Upper lobe of left lung (tissue), 6 donors: ENCODE data around the gene DMD. TPM values are rescaled to one million over a fixed set of nuclear protein-coding genes. Genes with fewer than 3 reads are reported as not detected.
A peak's percentile ranks its signal among the peaks of the same experiment; 100 is the strongest.

ENCODE experiments used
- ATAC-seq, 2 donors: fragments of 200-7000 bp; cut with Tn5 transposase; one replicate each; pipeline ENCODE4 v1.9.1; 2022; ENCODE audit warnings: mild to moderate bottlenecking in 2 of 2, moderate library complexity in 2 of 2; ENCODE audit not compliant: low FRiP score in 2 of 2
- DNase-seq, 2 donors: peaks; one replicate each; pipeline ENCODE4 v3.0.0-alpha.2; 2019 to 2020
- H3K27ac ChIP-seq, 4 donors: fragments of 200-600 bp; sonication (generic); one replicate each; pipeline ENCODE4 v1.5.1; 2016 to 2019
- H3K27me3 ChIP-seq, 4 donors: fragments of 200-600 bp; sonication (generic); one replicate each; pipeline ENCODE4 v1.5.1; 2017 to 2019
- H3K36me3 ChIP-seq, 4 donors: fragments of 200-600 bp; sonication (generic); one replicate each; pipeline ENCODE4 v1.5.1; 2016 to 2019
- H3K4me1 ChIP-seq, 4 donors: fragments of 200-600 bp; sonication (generic); one replicate each; pipeline ENCODE4 v1.5.1; 2018 to 2019
- H3K4me3 ChIP-seq, 4 donors: fragments of 200-600 bp; sonication (generic); one replicate each; pipeline ENCODE4 v1.5.1; 2017 to 2019; ENCODE audit warnings: mild to moderate bottlenecking in 2 of 4, moderate library complexity in 1 of 4
- H3K9me3 ChIP-seq, 4 donors: fragments of 200-600 bp; sonication (generic); one replicate each; pipeline ENCODE4 v1.5.1; 2018 to 2019
- EP300 ChIP-seq, 4 donors: sonication (generic); formaldehyde crosslinking; IDR thresholded peaks; one replicate each; pipeline ENCODE4 v1.5.1; 2017; ENCODE audit warnings: antibody characterized with exemption in 4 of 4, control low read depth in 2 of 4
- POLR2A ChIP-seq, 4 donors: fragments of 450-650 bp; IDR thresholded peaks; one replicate each; pipeline ENCODE4 v1.5.1; 2016 to 2017; ENCODE audit warnings: antibody characterized with exemption in 4 of 4, mild to moderate bottlenecking in 2 of 4
- POLR2AphosphoS5 ChIP-seq, 2 donors: sonication (generic); formaldehyde crosslinking; IDR thresholded peaks; one replicate each; pipeline ENCODE4 v1.5.1; 2017; ENCODE audit warnings: antibody characterized with exemption in 2 of 2
- WGBS, 2 donors: methylation state at CpG; one replicate each; pipeline ENCODE4 v1.1.5; 2017 to 2018; 5-methylcytosine and 5-hydroxymethylcytosine counted together
- total RNA-seq, 6 donors: library from RNA; depleted of rRNA in 4 of 6; stranded (reverse); fragments of >200 nt in 4 of 6; gene quantifications; one replicate each; pipeline versions ENCODE4 v1.1.0 to v1.2.1, GENCODE V29; 2016 to 2021
- TF ChIP-seq, protein P1 (sequence below), 6 experiments: fragments of 450-650 bp in 4 of 6; fragments of 200-600 bp in 2 of 6; sonication (generic) in 2 of 6; IDR thresholded peaks; one replicate each; pipeline ENCODE4 v1.5.1; 2016 to 2019; ENCODE audit warnings: antibody characterized with exemption in 6 of 6
- donor health status: DM: no; HTN: no; CAD: no; lungs with moderate emphysema.
- donor health status: DM: no; HTN: yes; CAD: no; lungs with severe emphysema.

Gene DMD
- total RNA-seq, 6 donors from 2014 or later = 12.5 to 37.0 (median 24.0) TPM

DNA sequence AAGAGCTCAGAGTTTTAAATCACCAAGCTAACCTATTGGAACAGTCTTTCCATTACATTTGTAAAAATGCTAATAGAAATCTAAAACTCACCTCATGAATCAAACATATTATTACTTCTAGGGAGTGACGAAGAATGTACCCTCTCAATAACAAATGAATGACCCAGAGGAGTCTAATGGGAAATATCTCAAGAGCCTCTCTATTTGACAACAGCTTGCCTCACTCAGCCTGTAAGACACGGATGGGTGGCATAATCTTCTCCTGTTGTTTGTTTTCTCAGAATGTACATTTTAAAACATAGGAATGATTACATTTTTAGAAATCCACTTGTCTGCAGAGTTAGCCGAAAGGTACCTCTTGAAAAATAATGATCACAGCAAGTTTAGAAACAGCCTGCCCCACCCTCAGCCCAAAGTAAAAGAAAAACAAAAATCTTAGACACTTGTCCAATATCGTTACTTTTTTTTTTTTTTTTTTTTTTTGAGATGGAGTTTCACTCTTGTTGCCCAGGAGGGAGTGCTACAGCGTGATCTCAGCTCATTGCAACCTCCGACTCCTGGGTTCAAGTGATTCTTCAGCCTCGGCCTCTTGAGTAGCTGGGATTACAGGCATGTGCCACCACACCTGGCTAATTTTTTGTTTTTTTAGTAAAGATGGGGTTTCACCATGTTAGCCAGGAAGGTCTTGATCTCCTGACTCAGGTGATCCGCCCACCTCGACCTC lies 1955.9 kb downstream of the DMD start:
- no peaks in the 10 kb centered on the region for H3K36me3 ChIP-seq
- H3K27ac ChIP-seq = no peak overlapping the region
- ATAC-seq (no peak), DNase-seq (peak in 1 of 2 donors; percentile 22)
- H3K4me1 ChIP-seq = no peaks in the 10 kb centered on the region
- WGBS, 2 donors = 65% methylated on average over 9 of the region's 9 CpGs
- H3K27me3 ChIP-seq = no peaks in the 10 kb centered on the region
- H3K4me3 ChIP-seq = no peak overlapping the region
- TF ChIP-seq, protein P1, sequence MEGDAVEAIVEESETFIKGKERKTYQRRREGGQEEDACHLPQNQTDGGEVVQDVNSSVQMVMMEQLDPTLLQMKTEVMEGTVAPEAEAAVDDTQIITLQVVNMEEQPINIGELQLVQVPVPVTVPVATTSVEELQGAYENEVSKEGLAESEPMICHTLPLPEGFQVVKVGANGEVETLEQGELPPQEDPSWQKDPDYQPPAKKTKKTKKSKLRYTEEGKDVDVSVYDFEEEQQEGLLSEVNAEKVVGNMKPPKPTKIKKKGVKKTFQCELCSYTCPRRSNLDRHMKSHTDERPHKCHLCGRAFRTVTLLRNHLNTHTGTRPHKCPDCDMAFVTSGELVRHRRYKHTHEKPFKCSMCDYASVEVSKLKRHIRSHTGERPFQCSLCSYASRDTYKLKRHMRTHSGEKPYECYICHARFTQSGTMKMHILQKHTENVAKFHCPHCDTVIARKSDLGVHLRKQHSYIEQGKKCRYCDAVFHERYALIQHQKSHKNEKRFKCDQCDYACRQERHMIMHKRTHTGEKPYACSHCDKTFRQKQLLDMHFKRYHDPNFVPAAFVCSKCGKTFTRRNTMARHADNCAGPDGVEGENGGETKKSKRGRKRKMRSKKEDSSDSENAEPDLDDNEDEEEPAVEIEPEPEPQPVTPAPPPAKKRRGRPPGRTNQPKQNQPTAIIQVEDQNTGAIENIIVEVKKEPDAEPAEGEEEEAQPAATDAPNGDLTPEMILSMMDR (IDR thresholded peaks at IDR 0.05) = no peak
- no peak for TF ChIP-seq POLR2A (IDR thresholded peaks at IDR 0.05)
- no peak for TF ChIP-seq EP300 (IDR thresholded peaks at IDR 0.05)
- TF ChIP-seq POLR2AphosphoS5 (IDR thresholded peaks at IDR 0.05) = no peak
- H3K9me3 ChIP-seq = no peaks in the 10 kb centered on the region

DNA sequence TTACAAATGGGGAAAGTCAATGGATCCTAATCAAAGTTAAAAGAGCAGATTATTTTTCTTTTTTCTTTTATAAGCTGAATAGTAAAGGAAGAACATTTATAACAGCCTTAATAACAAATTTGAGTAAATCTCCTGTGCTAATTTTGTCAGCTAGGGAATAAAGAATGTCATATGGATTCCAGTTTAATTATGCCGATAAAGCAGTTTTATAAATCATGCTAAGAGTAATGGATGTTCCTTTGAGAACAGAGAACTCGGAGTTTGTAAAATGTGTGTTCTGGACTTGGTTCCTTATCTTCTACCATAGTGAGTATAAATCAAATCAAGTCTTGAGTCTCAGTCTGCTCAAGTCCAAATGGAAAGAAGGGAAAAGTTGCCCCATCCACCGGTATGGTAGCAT lies 1959.2 kb downstream of the DMD start:
- DNase-seq (no peak), ATAC-seq (no peak)
- H3K27ac ChIP-seq = no peak overlapping the region
- H3K4me3 ChIP-seq = no peak overlapping the region
- H3K36me3 ChIP-seq = no peaks in the 10 kb centered on the region
- H3K27me3 ChIP-seq = no peaks in the 10 kb centered on the region
- no peaks in the 10 kb centered on the region for H3K4me1 ChIP-seq
- no peak for TF ChIP-seq POLR2A (IDR thresholded peaks at IDR 0.05)
- TF ChIP-seq, protein P1 (IDR thresholded peaks at IDR 0.05) = no peak
- TF ChIP-seq EP300 (IDR thresholded peaks at IDR 0.05) = no peak
- no peak for TF ChIP-seq POLR2AphosphoS5 (IDR thresholded peaks at IDR 0.05)
- H3K9me3 ChIP-seq = no peaks in the 10 kb centered on the region
- 61 to 97% methylated on average over 3 of the region's 3 CpGs for WGBS, 2 donors

DNA sequence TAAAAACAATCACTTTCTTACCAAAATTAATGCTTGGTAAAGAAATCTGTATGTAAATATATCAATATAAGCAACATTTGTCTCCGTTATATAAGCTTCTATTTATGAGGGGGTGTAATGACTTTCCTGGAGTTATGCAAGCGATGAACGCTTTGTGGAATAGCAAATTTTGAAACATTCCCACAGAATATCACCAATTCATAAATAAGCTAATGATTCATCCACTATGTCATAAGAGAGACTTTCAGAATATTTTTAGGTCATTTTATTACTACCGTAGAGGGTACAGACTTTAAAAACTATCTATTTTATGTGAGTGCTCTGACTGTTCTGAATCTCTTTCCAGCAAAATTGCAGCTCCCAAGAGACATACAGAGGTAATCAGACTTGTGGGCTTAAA lies 1960.0 kb downstream of the DMD start:
- WGBS, 2 donors = 79 to 85% methylated on average over 4 of the region's 4 CpGs
- H3K36me3 ChIP-seq = no peaks in the 10 kb centered on the region
- H3K4me1 ChIP-seq = no peaks in the 10 kb centered on the region
- ATAC-seq = no peak
- H3K27me3 ChIP-seq = no peaks in the 10 kb centered on the region
- TF ChIP-seq, protein P1 (IDR thresholded peaks at IDR 0.05) = no peak
- TF ChIP-seq EP300 (IDR thresholded peaks at IDR 0.05) = no peak
- TF ChIP-seq POLR2A (IDR thresholded peaks at IDR 0.05) = no peak
- no peak for TF ChIP-seq POLR2AphosphoS5 (IDR thresholded peaks at IDR 0.05)
- no peak overlapping the region for H3K4me3 ChIP-seq
- no peaks in the 10 kb centered on the region for H3K9me3 ChIP-seq
- H3K27ac ChIP-seq = no peak overlapping the region
- no peak for DNase-seq

DNA sequence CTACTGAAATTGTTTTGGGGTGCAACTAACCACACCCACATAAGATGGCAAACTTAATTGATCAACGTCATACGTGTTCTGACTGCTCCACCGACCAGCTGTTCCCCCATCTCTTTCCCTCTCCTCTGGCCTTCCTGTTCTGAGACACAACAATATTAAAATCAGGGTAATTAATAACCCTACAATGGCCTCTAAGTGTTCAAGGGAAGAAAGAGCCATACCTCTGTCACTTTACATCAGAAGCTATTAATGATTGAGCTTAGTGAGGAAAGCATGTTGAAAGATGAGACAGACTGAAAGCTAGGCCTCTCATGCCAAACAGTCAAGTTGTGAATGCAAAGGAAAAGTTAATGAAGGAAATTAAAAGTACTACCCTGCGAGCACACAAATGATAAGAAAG lies 1965.6 kb downstream of the DMD start:
- no peak for TF ChIP-seq POLR2A (IDR thresholded peaks at IDR 0.05)
- TF ChIP-seq POLR2AphosphoS5 (IDR thresholded peaks at IDR 0.05) = no peak
- no peak for TF ChIP-seq EP300 (IDR thresholded peaks at IDR 0.05)
- TF ChIP-seq, protein P1 (IDR thresholded peaks at IDR 0.05) = no peak
- no peak for DNase-seq
- Histone ChIP-seq H3K9me3 (no peaks in the 10 kb centered on the region), H3K27me3 (no peaks in the 10 kb centered on the region), H3K36me3 (no peaks in the 10 kb centered on the region), H3K27ac (no peak overlapping the region), H3K4me1 (no peaks in the 10 kb centered on the region), H3K4me3 (no peak overlapping the region)
- ATAC-seq = no peak
- WGBS, 2 donors = 74 to 93% methylated on average over 4 of the region's 4 CpGs

DNA sequence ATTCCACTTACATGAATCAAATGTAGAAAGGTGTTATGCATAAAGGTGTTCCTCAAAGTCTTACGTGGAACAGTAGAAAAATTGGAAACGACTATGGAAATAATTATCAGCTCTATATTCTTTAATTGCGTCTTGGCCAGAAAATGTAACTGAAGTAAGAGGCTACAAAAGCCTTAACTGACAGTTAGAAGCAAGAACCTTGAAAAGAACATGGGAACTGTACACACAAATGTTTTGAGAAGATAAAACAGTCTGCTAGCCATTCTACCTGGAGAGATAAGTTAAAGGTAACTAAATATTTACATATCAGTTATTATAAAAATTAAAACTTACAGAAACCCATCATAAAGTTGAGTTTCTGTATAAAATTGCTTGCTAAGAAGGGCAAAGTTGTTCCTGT lies 1967.5 kb downstream of the DMD start:
- no peak overlapping the region for H3K4me3 ChIP-seq
- DNase-seq (no peak), ATAC-seq (no peak)
- no peaks in the 10 kb centered on the region for H3K4me1 ChIP-seq
- H3K36me3 ChIP-seq = no peaks in the 10 kb centered on the region
- no peaks in the 10 kb centered on the region for H3K27me3 ChIP-seq
- no peak overlapping the region for H3K27ac ChIP-seq
- WGBS, 2 donors = 63 to 98% methylated on average over 3 of the region's 3 CpGs
- no peak for TF ChIP-seq POLR2AphosphoS5 (IDR thresholded peaks at IDR 0.05)
- no peak for TF ChIP-seq POLR2A (IDR thresholded peaks at IDR 0.05)
- TF ChIP-seq, protein P1 (IDR thresholded peaks at IDR 0.05) = no peak
- TF ChIP-seq EP300 (IDR thresholded peaks at IDR 0.05) = no peak
- no peaks in the 10 kb centered on the region for H3K9me3 ChIP-seq
